ENCODE measurements around the gene CAMK2A. TPM values are rescaled to one million over a fixed set of nuclear protein-coding genes. Genes with fewer than 3 reads are reported as not detected.
"Not testable (repeated sequence)": the region's sequence is repeated elsewhere in the genome, so short reads cannot be mapped to it uniquely, and the experiment has no call there.

The CAMK2A gene
- total RNA-seq, 2 donors from 2014 or later: 0.50 to 1.0 TPM

DNA sequence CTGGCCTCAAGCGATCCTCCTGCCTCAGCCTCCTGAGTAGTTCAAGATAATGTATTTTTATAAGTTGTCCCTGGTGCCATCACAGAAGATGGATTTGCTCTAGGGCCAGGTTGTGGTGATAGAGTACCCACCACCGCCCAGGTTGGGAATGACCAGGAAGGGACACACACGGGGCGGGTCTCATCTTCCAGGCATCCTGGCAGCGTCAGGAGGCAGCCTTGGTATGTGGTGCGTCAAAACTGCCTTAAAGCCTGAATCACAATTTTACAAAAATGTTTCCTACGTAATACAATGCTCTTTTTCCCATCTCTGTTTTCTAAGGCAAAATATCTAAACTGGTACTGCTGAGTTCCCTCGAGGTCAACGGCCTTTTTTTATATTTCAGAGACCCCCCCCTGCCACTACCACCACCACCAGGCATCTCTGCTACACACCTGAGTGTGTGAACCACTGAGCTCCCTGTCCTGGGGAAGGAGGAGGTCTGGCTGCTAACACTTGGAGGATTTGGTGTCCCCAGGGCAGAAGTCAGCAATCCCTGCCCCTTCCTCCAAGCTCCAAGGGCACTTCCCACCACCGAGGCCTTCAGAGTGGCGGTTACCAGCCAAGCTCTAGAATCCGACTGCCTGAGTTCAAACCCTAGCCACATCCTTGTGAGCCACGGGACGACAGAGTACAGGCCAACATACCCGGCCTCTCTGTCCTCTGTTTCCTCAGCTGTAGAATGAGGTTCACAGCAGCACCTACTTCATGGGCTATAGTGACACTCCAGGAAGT is 52.4 kb downstream of the CAMK2A start:
- intact Hi-C loops (cut with DNase I): no loop called here
- Histone ChIP-seq H3K36me3 (no peaks in the 10 kb centered on the region), H3K27me3 (replicated peaks; ENCODE audit: insufficient read depth) (no peaks in the 10 kb centered on the region), H3K4me1 (replicated peaks) (no peaks in the 10 kb centered on the region), H3K27ac (no peak overlapping the region), H3K9me3 (no peaks in the 10 kb centered on the region), H3K4me3 (no peak overlapping the region)
- no peak for DNase-seq (ENCODE audit: low spot score)
- TF ChIP-seq POLR2AphosphoS5 (IDR thresholded peaks at IDR 0.05) (no peak), POLR2A (IDR thresholded peaks at IDR 0.05) (no peak)
- TF ChIP-seq, protein P1, sequence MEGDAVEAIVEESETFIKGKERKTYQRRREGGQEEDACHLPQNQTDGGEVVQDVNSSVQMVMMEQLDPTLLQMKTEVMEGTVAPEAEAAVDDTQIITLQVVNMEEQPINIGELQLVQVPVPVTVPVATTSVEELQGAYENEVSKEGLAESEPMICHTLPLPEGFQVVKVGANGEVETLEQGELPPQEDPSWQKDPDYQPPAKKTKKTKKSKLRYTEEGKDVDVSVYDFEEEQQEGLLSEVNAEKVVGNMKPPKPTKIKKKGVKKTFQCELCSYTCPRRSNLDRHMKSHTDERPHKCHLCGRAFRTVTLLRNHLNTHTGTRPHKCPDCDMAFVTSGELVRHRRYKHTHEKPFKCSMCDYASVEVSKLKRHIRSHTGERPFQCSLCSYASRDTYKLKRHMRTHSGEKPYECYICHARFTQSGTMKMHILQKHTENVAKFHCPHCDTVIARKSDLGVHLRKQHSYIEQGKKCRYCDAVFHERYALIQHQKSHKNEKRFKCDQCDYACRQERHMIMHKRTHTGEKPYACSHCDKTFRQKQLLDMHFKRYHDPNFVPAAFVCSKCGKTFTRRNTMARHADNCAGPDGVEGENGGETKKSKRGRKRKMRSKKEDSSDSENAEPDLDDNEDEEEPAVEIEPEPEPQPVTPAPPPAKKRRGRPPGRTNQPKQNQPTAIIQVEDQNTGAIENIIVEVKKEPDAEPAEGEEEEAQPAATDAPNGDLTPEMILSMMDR (IDR thresholded peaks at IDR 0.05): no peak
- WGBS: 88% methylated on average over 15 of the region's 15 CpGs

DNA sequence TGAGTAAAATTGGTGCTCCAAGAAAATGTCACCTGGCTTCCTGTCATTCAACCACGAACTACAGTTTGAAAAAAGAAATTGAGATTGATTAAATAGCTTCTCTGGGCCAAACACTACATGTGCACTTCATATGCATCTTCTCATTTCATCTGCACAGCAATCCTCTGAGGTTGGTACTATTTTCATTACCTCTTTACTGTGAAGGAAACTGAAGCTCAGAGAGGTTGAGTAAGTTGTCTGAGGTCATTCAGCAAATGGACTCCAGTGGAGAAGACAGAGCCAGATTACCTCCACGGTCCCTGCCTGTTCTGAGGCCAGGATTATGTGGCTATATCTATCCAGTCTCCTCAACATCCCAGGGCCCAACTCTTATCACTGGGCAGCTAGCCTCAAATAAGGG is 53.3 kb downstream of the CAMK2A start:
- Histone ChIP-seq H3K4me1 (replicated peaks) (no peaks in the 10 kb centered on the region), H3K27me3 (replicated peaks; ENCODE audit: insufficient read depth) (no peaks in the 10 kb centered on the region), H3K9me3 (no peaks in the 10 kb centered on the region), H3K27ac (no peak overlapping the region), H3K36me3 (no peaks in the 10 kb centered on the region), H3K4me3 (no peak overlapping the region)
- intact Hi-C loops (cut with DNase I): no loop called here
- 88% methylated on average over 2 of the region's 2 CpGs for WGBS
- TF ChIP-seq, protein P1 (IDR thresholded peaks at IDR 0.05): no peak
- TF ChIP-seq POLR2AphosphoS5 (IDR thresholded peaks at IDR 0.05): no peak
- no peak for TF ChIP-seq POLR2A (IDR thresholded peaks at IDR 0.05)
- no peak for DNase-seq (ENCODE audit: low spot score)

DNA sequence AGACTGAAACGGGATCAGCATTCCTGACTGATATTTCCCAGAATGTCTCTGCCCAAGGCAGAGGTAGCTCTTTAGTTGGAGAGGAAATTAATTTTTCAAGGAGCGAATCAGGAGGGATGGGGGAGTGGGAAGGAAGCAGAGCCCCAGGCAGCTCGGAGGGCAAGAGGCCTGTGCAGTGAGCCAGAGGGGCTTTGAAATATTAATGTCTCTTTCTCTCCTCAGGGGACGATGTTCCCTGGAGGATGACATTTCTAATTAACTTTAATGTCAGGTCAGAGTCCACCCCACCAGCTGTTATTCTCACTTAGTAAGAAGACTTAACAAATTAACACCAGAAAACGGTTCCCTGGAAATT is 54.1 kb downstream of the CAMK2A start:
- no peak for DNase-seq (ENCODE audit: low spot score)
- H3K4me1 ChIP-seq (replicated peaks): no peaks in the 10 kb centered on the region
- WGBS: 89% methylated on average over 5 of the region's 5 CpGs
- no peaks in the 10 kb centered on the region for H3K36me3 ChIP-seq
- no peaks in the 10 kb centered on the region for H3K9me3 ChIP-seq
- intact Hi-C loops (cut with DNase I): no loop called here
- no peak overlapping the region for H3K4me3 ChIP-seq
- H3K27ac ChIP-seq: no peak overlapping the region
- TF ChIP-seq, protein P1 (IDR thresholded peaks at IDR 0.05): no peak
- TF ChIP-seq POLR2A (IDR thresholded peaks at IDR 0.05) (no peak), POLR2AphosphoS5 (IDR thresholded peaks at IDR 0.05) (no peak)
- H3K27me3 ChIP-seq (replicated peaks; ENCODE audit: insufficient read depth): no peaks in the 10 kb centered on the region

DNA sequence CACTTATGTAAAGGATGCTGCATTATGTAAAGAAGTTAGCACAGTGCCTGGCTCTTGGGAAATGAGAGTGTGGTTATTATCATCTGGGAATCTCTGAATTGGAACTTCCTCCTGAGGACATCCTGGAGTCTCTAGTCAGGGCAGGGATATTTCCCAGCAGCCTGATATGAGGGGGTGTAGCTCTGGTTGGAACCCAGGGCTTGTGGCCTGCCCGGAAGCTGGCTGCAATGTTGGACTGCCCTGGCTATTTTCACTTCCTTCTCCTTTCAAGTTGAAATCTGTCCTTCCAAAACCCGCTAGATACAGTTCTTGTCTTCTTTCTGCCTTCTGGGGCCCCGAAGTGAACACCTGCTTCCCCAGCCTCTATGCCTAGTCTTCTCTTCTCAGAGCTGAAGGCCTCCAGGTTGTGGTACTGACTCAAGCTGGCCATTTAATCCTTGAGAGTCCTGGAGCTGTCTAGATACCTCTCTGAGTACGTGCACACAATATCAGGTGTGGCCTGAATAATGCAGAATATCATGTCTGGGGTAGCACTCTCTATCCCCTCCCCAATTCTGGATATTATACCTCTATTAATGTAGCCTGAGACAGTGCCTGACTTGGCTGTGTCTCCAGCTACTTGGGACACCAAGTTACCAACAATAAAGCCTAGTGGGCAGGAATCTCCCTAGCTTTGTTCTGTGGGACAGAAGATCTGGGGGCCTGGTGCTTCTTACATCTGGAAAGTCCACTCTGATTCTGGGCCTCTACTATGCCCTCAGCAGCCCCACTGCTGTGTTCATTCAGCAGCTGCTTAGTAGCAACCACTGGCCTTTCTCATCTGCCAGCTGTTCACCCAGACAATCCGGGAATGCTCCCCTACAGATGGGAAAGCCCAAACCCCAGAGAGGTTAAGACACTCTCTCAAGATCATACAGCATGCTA is 54.7 kb downstream of the CAMK2A start:
- Histone ChIP-seq H3K27ac (no peak overlapping the region), H3K4me3 (no peak overlapping the region), H3K9me3 (no peaks in the 10 kb centered on the region), H3K4me1 (replicated peaks) (no peaks in the 10 kb centered on the region), H3K27me3 (replicated peaks; ENCODE audit: insufficient read depth) (no peaks in the 10 kb centered on the region), H3K36me3 (no peaks in the 10 kb centered on the region)
- DNase-seq (ENCODE audit: low spot score): no peak
- 90% methylated on average over 5 of the region's 5 CpGs for WGBS
- TF ChIP-seq, protein P1 (IDR thresholded peaks at IDR 0.05): no peak
- TF ChIP-seq POLR2A (IDR thresholded peaks at IDR 0.05) (no peak), POLR2AphosphoS5 (IDR thresholded peaks at IDR 0.05) (no peak)
- intact Hi-C loops (cut with DNase I): no loop called here

DNA sequence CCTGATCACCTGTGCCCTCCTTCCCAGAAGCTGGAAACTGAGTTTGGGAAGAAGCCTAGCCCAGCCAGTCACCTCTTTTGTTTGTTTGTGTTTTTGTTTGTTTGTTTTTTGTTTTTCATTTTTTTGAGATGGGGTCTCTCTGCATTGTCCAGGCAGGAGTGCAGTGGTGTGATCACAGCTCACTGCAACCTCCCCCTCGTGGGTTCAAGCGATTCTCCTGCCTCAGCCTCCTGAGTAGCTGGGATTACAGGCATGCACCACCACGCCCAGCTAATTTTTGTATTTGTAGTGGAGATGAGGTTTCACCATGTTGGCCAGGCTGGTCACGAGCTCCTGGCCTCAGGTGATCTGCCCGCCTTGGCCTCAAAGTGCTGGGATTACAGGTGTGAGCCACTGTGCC is 55.9 kb downstream of the CAMK2A start:
- H3K4me1 ChIP-seq (replicated peaks); DNase-seq (ENCODE audit: low spot score); H3K4me3 ChIP-seq; H3K36me3 ChIP-seq; H3K27ac ChIP-seq; H3K27me3 ChIP-seq (replicated peaks; ENCODE audit: insufficient read depth); H3K9me3 ChIP-seq; intact Hi-C loops (cut with DNase I): not testable (repeated sequence)
- 95% methylated on average over 5 of the region's 5 CpGs for WGBS
